HEK293 (cell line): ENCODE measurements around the gene ITSN1.

Experiments used
- CTCF ChIA-PET: fragments of 350-600 bp; formaldehyde crosslinking; extraction: SDS; loops from one replicate; lab custom pipeline; 2021; ENCODE audit warnings: antibody characterized with exemption; lab: Yijun Ruan, JAX
- POLR2A ChIA-PET: fragments of 300-600 bp; formaldehyde crosslinking; extraction: SDS; loops from one replicate; lab custom pipeline; 2020; ENCODE audit warnings: antibody characterized with exemption, inconsistent platforms; lab: Yijun Ruan, JAX
- H3K27ac ChIP-seq: fragments of 200-500 bp; sonication (Bioruptor generic); 2 replicates; pipeline ENCODE4 v1.5.1; 2014; ENCODE audit warnings: low read depth, low read length, control low read depth, inconsistent platforms; ENCODE audit errors: extremely low read depth
- H3K36me3 ChIP-seq, 2 experiments: fragments of 200-500 bp in 1 of 2; sonication (Bioruptor generic) in 1 of 2; 1 replicate in 1 of 2; 2 replicates in 1 of 2; pipeline ENCODE4 v1.5.1; 2014 to 2017; ENCODE audit warnings: inconsistent platforms in 2 of 2, low read length in 2 of 2; ENCODE audit not compliant: control insufficient read depth in 2 of 2, insufficient read depth in 1 of 2
- H3K4me1 ChIP-seq: fragments of 200-500 bp; sonication (Bioruptor generic); 2 replicates; pipeline ENCODE4 v1.5.1; 2014; ENCODE audit warnings: mild to moderate bottlenecking, low read length, inconsistent platforms; ENCODE audit not compliant: control insufficient read depth, insufficient read depth
- H3K4me3 ChIP-seq: 2 replicates; pipeline ENCODE4 v1.5.1; 2011; ENCODE audit warnings: low read depth, mild to moderate bottlenecking, control low read depth, low read length, moderate library complexity
- H3K9me3 ChIP-seq: fragments of 200-500 bp; sonication (Bioruptor generic); 2 replicates; pipeline ENCODE4 v1.5.1; 2014; ENCODE audit warnings: low read depth, low read length, inconsistent platforms; ENCODE audit not compliant: control insufficient read depth, insufficient read depth
- KLF10 ChIP-seq: fragments of 450-650 bp; IDR thresholded peaks from 2 replicates; pipeline ENCODE4 v1.5.1; 2018; ENCODE audit warnings: missing biosample characterization, mild to moderate bottlenecking, missing genetic modification characterization
- KLF7 ChIP-seq: fragments of 450-650 bp; formaldehyde crosslinking; IDR thresholded peaks from 2 replicates; pipeline ENCODE4 v1.5.1; 2016; ENCODE audit warnings: missing biosample characterization, missing genetic modification characterization, borderline replicate concordance
- MEIS1 ChIP-seq: sonication (generic); formaldehyde crosslinking; IDR thresholded peaks from 2 replicates; pipeline ENCODE4 v1.8.1; 2022; ENCODE audit warnings: missing genetic modification reagents, mild to moderate bottlenecking, borderline replicate concordance
- PATZ1 ChIP-seq: fragments of 450-650 bp; formaldehyde crosslinking; IDR thresholded peaks from 2 replicates; pipeline ENCODE4 v1.5.1; 2016; ENCODE audit warnings: missing biosample characterization, missing genetic modification characterization
- PBX3 ChIP-seq: sonication (generic); formaldehyde crosslinking; IDR thresholded peaks from 2 replicates; pipeline ENCODE4 v1.8.1; 2022; ENCODE audit warnings: mild to moderate bottlenecking, moderate library complexity, missing genetic modification reagents
- PRDM6 ChIP-seq: fragments of 450-650 bp; formaldehyde crosslinking; IDR thresholded peaks from 2 replicates; pipeline ENCODE4 v1.5.1; 2017; ENCODE audit warnings: missing biosample characterization, missing genetic modification characterization
- REPIN1 ChIP-seq: fragments of 450-650 bp; formaldehyde crosslinking; IDR thresholded peaks from 2 replicates; pipeline ENCODE4 v1.5.1; 2017; ENCODE audit warnings: missing biosample characterization, missing genetic modification characterization, low read depth
- SP2 ChIP-seq: fragments of 450-650 bp; formaldehyde crosslinking; IDR thresholded peaks from 2 replicates; pipeline ENCODE4 v1.5.1; 2016; ENCODE audit warnings: missing biosample characterization, missing genetic modification characterization
- YY1 ChIP-seq: fragments of 450-650 bp; formaldehyde crosslinking; IDR thresholded peaks from 2 replicates; pipeline ENCODE4 v1.5.1; 2018; ENCODE audit warnings: missing biosample characterization, missing genetic modification characterization
- ZBTB21 ChIP-seq: fragments of 450-650 bp; formaldehyde crosslinking; IDR thresholded peaks from 2 replicates; pipeline ENCODE4 v1.5.1; 2017; ENCODE audit warnings: missing biosample characterization, missing genetic modification characterization
- ZEB2 ChIP-seq: fragments of 450-650 bp; formaldehyde crosslinking; IDR thresholded peaks from 2 replicates; pipeline ENCODE4 v1.5.1; 2016; ENCODE audit warnings: missing biosample characterization, missing genetic modification characterization
- ZFP69B ChIP-seq: fragments of 450-650 bp; formaldehyde crosslinking; IDR thresholded peaks from 2 replicates; pipeline ENCODE4 v1.5.1; 2016; ENCODE audit warnings: missing biosample characterization, missing genetic modification characterization
- ZIC2 ChIP-seq: fragments of 450-650 bp; formaldehyde crosslinking; IDR thresholded peaks from 2 replicates; pipeline ENCODE4 v1.5.1; 2016; ENCODE audit warnings: missing biosample characterization, missing genetic modification characterization
- ZNF132 ChIP-seq: fragments of 450-650 bp; formaldehyde crosslinking; IDR thresholded peaks from 2 replicates; pipeline ENCODE4 v1.5.1; 2017; ENCODE audit warnings: missing biosample characterization, missing genetic modification characterization, borderline replicate concordance
- ZNF148 ChIP-seq: fragments of 450-650 bp; formaldehyde crosslinking; IDR thresholded peaks from 2 replicates; pipeline ENCODE4 v1.5.0; 2017; ENCODE audit warnings: missing biosample characterization, missing genetic modification characterization, borderline replicate concordance
- ZNF175 ChIP-seq: fragments of 450-650 bp; formaldehyde crosslinking; IDR thresholded peaks from 2 replicates; pipeline ENCODE4 v1.5.1; 2016; ENCODE audit warnings: missing biosample characterization, missing genetic modification characterization
- ZNF223 ChIP-seq: fragments of 450-650 bp; formaldehyde crosslinking; IDR thresholded peaks from 2 replicates; pipeline ENCODE4 v1.5.1; 2016; ENCODE audit warnings: missing biosample characterization, missing genetic modification characterization
- ZNF248 ChIP-seq: fragments of 450-650 bp; formaldehyde crosslinking; IDR thresholded peaks from 2 replicates; pipeline ENCODE4 v1.5.1; 2017; ENCODE audit warnings: missing biosample characterization, missing genetic modification characterization
- ZNF426 ChIP-seq: fragments of 450-650 bp; formaldehyde crosslinking; IDR thresholded peaks from 2 replicates; pipeline ENCODE4 v1.5.1; 2017; ENCODE audit warnings: missing biosample characterization, missing genetic modification characterization, mild to moderate bottlenecking, inconsistent platforms, moderate library complexity
- ZNF488 ChIP-seq: fragments of 450-650 bp; formaldehyde crosslinking; IDR thresholded peaks from 2 replicates; pipeline ENCODE4 v1.5.1; 2016; ENCODE audit warnings: missing biosample characterization, missing genetic modification characterization
- ZNF561 ChIP-seq: fragments of 450-650 bp; IDR thresholded peaks from 2 replicates; pipeline ENCODE4 v1.5.1; 2018; ENCODE audit warnings: missing biosample characterization, missing genetic modification characterization, borderline replicate concordance
- ZNF664 ChIP-seq: fragments of 450-650 bp; formaldehyde crosslinking; IDR thresholded peaks from 2 replicates; pipeline ENCODE4 v1.5.1; 2016; ENCODE audit warnings: missing biosample characterization, missing genetic modification characterization
- ZSCAN5A ChIP-seq: fragments of 450-650 bp; formaldehyde crosslinking; IDR thresholded peaks from 2 replicates; pipeline ENCODE4 v1.5.1; 2016; ENCODE audit warnings: missing biosample characterization, missing genetic modification characterization
- ZXDB ChIP-seq: fragments of 450-650 bp; formaldehyde crosslinking; IDR thresholded peaks from 2 replicates; pipeline ENCODE4 v1.5.1; 2016; ENCODE audit warnings: missing biosample characterization, missing genetic modification characterization

Gene ITSN1

GRCh38 chr21:33660406-33660805 lies 18.1 kb downstream of the ITSN1 start (continued):
- TF ChIP-seq PBX3: no peak
- TF ChIP-seq ZIC2 (tag by site-specific recombination): no peak
- no peak for TF ChIP-seq SP2 (tag by site-specific recombination)
- TF ChIP-seq ZBTB21: no peak
- no peak for TF ChIP-seq ZFP69B (tag by site-specific recombination)
- TF ChIP-seq KLF10 (tag by site-specific recombination): no peak
- TF ChIP-seq ZNF664: no peak

GRCh38 chr21:33661146-33661545 lies 18.8 kb downstream of the ITSN1 start:
- no peak overlapping the region for H3K27ac ChIP-seq
- TF ChIP-seq ZNF132 (tag by site-specific recombination) (no peak), ZNF488 (no peak), ZNF175 (tag by site-specific recombination) (no peak), ZNF223 (no peak), ZNF426 (tag by site-specific recombination) (no peak), ZNF561 (tag by site-specific recombination) (no peak), ZSCAN5A (no peak), KLF7 (no peak), REPIN1 (tag by site-specific recombination) (no peak), YY1 (tag by site-specific recombination) (no peak), ZXDB (tag by site-specific recombination) (no peak), ZEB2 (tag by site-specific recombination) (no peak), ZNF148 (no peak), MEIS1 (CRISPR knock-in tag) (no peak), ZFP69B (tag by site-specific recombination) (no peak), PRDM6 (no peak), PATZ1 (no peak), ZNF248 (no peak)
- TF ChIP-seq, all 188 proteins: peak for 0
- H3K9me3 ChIP-seq: no peaks in the 10 kb centered on the region
- no peaks in the 10 kb centered on the region for H3K36me3 ChIP-seq
- ChIA-PET CTCF (interaction anchor here (0.6 to 0.7 kb wide), 2 partner anchors 11 to 14 kb away, joined by 3 to 4 read pairs; no protein-coding TSS in a partner anchor), POLR2A (interaction anchor here (0.6 kb wide), 1 partner anchor 17 kb away, joined by 3 read pairs; no protein-coding TSS in a partner anchor)
- H3K4me1 ChIP-seq: no peaks in the 10 kb centered on the region
- no peak overlapping the region for H3K4me3 ChIP-seq
